HL-60/S4 (cell line): ENCODE results near the gene LRIG1.

ENCODE experiments used
- in situ Hi-C: fragments of 300-500 bp; cut with MboI; formaldehyde crosslinking; loops from 2 replicates; pipeline ENCODE4 v1.14.3; 2022; ENCODE audit warnings: low sequenced_read_pairs

LRIG1 gene

GRCh38 chr3:66444146-66444644 is 56.6 kb downstream of the LRIG1 start:
- in situ Hi-C loops = no loop called here

GRCh38 chr3:66443118-66443803 is 57.6 kb downstream of the LRIG1 start:
- in situ Hi-C loops = no loop called here

- in situ Hi-C loops = no loop called here
Observed at GRCh38 chr3:66442254-66443117, 58.3 kb downstream of the LRIG1 start.

DNA sequence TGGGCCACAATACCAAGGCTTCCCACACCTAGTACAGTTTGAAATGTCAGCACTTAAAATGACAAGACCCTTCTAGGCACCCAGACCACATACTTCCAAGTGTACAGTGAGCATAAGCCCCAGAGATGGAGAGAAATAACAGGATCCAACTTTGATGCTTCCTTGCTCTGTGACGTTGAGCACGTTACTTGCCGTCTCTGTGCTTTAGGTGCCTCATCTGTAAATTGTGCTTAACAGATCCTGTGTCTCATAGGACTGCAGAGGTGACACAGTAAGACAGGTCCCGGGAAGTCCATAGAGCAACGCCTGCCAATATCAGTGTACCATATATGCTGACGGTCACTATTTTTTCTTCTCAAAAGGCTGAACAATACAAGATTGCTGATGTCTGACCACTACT is 59.1 kb downstream of the LRIG1 start:
- in situ Hi-C loops = no loop called here

GRCh38 chr3:66441129-66441528 is 59.7 kb downstream of the LRIG1 start:
- in situ Hi-C loops = no loop called here

DNA sequence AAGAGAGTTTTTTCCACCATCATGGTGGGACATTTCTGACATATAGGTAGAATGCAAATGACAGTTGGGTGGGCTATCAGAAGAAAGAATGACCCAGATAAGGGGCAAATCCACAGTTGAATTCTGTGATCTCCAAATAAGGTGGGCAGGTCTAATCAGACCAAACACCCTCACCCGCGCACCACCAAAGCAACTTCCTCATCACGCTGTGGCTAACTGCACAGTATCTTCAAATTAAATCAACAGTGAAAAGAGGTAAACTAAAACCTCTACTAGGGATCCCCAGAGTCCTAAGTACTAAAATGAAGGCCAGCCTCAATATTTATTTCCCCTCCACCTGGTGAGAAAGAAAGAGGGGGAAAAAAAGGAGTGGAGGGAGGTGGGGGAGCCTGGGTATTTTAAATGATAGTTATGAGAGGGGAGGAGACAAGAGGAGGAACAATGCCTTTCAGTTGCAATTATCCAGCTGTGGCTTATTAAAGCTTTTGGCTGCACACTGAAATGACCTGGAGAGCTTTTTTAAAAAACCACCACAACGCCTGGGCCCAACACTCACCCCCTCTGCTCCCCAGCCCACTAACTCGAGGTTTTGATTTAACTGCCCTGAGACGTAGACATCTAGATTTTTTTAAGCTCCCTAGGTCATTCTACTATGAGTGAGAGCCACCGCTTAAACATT is 61.0 kb downstream of the LRIG1 start:
- in situ Hi-C loops = no loop called here

GRCh38 chr3:66438046-66438445 is 62.8 kb downstream of the LRIG1 start:
- in situ Hi-C loops = no loop called here

DNA sequence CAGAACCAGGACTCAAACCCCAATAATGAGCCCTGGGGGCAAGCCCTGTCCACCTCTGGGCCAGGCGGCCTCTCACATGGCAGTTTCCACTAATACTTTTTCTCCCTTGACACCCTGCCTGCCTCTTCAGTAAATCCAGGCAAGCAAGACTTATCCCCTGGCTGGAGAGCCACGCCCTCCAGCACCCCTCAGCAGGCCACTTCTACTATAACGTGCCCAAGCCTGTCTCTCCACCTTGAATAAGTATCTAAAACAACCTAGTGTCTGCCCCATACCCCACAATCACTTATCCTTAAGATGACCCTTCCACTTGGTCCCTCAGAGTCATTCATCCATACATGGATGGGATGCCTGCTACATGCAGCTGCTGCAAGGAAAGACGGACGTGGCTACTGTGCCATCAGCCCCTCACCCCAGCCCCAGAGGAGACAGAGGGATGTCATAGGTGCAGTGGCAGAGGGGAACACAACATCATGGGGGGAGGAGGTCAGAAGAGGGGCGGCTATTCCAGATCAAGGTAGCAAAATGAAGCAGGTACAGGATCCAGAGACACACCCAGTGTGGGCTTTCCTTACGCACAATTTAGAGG is 63.4 kb downstream of the LRIG1 start:
- in situ Hi-C loops = no loop called here

DNA sequence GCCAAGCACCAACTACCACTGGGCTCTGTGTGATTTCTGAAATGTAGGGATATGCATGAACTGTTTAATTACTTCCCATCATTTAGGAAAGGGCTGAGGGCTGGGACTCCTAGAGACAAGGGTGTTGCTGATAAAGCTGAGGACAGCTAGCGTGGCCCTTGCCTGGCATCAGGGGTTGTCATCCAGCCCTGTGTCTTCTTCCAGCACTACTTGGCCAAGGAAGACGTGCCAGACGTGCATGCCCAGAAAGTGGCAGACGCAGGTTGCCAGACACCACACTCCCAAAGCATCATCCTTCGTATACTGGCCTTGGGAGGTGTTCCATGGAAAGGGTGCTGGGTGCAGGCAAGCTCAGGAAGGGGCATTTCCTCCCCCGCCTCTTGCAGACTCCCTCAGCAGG is 64.8 kb downstream of the LRIG1 start:
- in situ Hi-C loops = no loop called here

DNA sequence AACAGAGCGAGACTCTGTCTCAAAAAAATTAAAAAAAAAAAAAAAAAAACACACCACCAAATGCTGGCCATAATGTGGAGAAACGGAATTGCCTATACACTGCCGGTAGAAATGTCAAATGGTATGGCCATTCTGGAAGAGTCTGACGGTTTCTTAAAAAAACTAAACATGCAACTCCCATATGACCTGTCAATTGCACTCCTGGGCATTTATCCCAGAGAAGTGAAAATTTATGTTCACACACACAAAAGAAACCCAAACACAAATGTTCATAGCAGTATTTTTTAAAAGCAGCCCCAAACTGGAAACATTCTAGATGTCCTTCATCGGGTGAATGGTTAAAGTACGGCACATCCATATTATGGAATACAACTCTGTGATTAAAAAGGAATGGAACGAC is 66.1 kb downstream of the LRIG1 start:
- in situ Hi-C loops = no loop called here

DNA sequence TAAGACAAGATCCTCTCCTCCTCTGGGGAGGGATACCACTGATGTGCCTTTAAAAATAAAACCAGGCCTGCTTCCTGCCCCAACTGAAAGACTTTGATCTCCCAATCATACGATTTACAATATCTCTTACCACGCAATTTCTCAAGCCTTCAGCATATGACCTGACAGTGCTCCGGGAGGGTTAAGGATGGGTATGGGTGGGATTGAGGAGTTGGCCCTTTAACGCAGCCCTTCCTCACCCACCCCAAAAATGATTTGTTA is 67.4 kb downstream of the LRIG1 start:
- in situ Hi-C loops = no loop called here

DNA sequence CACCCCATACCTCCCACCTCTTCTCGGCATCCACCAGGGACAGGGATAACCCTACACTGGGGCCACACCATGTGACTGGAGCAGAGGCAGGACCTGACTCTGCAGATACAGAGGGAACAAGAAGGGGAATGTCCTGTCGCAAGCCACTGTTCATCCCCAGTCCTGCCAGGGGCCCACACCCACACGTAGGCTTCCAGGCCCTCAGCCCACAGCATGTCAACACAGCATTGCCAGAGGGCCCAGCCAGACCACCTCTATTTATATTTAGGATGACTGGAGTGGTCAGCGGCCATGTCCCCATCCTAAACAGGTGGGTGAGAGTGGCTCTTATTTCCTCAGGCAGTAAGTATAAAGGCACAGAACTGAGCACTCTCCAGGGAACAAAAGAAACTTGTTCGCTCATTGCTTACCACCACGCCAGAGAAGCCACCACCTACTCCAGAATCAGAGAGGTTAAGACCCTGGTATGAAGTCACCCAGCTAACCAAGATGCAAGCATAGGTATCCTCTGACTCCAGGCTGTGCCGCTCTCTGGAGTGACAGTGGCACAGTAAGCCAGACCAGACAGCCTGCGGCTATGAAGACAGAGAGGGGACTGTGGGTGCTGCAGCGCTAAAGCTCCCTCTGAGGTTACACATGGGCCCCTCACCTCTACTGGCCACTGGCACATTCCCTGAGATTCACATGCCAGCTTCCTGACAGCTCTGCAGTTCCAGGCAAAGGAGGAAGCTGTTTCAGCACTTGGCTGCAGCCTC is 67.9 kb downstream of the LRIG1 start:
- in situ Hi-C loops = no loop called here

DNA sequence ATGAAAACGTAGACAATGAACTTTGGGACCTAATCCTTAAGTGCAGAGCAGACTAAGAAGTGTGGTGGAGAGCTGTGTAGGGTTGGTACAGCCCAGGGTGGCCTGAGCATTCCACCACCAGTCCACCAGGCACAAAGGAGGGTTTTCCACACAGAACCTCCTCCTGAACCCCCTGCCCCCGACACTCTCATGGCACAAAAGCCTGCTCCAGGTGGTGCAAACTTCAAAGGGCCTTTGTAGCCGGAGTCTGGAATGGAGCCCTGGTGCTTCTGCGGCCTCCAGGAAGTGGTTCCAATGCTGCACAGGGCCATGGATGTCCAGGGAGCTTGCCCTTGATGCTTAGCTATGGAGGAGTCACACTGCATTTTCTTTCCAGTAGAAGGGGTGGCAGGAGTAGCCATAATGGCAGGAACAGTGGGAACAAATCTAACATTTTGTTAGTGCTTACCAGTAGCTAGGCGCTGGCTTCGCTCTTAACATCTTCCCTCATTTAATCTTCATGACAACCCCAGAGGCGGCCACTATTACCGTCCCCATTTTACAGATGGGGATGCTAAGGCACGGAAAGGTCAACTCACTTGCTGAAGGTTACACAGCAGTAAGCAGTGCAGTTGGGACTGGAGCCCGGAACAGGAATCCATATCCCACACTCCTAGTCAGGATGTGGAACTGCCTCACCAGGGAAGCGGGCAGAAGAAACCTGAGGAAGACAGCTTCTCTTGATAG is 68.6 kb downstream of the LRIG1 start:
- in situ Hi-C loops = no loop called here

DNA sequence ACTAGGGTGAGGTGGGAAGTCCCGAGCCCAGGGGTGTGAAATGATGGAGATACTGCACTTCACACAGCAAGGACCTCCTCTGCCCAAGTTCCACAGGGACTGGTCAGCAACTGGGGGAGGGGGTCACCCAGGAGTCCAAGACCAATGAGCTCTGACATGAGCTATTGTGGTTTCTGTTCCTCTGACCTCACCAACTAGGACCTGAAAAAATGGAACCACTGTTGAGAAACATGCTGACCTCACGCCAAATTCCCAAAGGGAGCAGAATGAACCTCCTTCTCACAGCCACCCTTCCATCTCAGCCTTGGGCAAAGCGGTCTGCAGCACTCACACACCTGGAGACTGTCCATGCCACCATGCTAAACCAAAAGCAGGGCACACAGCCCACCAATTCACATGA is 69.3 kb downstream of the LRIG1 start:
- in situ Hi-C loops = no loop called here

- in situ Hi-C loops = no loop called here
Observed at GRCh38 chr3:66430876-66431275, 69.9 kb downstream of the LRIG1 start.

DNA sequence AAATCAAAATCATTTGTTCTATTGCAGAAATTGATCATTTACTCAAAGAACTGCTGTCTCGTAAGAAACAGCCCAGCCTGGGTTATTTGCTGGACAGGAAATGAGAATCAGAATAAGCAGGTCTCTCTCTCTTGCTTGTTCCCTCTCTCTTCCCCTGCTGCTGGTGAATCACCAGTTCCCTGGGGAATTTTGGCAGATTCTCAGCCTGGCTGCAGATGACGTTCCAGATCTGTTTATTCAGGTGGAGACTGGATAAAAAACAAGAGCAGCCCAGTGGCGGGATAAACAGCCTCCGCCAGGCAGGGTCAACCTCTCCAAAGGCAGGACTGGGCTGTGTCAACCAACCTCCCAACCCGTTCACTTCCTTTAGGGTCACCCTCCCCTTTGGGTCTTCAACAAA is 72.1 kb downstream of the LRIG1 start:
- in situ Hi-C loops = no loop called here

DNA sequence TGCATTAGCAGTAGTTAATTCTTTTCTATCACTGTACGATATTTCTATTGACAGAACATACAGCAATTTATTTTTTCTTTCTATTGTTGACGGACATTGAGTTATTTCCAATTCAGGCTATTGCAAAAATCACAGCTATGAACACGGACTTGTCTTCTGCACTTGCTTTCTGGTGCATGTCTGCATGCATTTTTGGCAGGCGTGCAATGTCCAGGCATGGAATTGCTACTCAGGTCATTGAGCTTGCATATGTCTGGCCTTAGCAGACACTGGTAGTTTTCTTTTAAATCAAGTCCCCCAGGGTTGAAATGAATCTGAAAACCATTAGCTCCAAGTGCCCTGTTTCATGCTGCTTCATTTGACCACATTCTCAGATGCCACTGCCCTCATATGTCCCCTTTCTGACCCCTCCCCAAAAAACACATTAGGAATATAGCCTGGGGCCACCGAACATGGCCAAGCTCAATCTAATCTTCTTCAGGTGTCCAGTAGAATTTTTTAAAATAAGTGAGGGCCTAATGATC is 72.8 kb downstream of the LRIG1 start:
- in situ Hi-C loops = no loop called here

DNA sequence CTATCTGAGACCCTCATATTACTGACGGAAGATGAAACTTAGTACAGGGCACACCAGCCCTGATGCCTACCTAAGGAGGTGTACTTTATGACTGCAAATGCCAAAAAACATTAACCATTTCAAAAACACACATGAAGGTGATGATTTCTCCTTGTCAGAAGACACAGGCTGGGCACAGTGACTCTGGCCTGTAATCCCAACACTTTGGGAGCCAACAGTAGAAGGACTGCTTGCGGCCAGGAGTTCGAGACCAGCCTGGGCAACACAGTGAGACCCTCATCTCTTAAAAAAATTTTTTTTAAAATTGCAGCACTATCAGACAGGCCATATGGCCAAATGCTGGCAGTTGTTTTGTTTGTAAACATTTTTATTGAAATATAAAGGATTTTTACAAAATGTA is 73.5 kb downstream of the LRIG1 start:
- in situ Hi-C loops = no loop called here

GRCh38 chr3:66426135-66426534 is 74.7 kb downstream of the LRIG1 start:
- in situ Hi-C loops = no loop called here

GRCh38 chr3:66425576-66426114 is 75.2 kb downstream of the LRIG1 start:
- in situ Hi-C loops = no loop called here
